Activated CD4-positive, alpha-beta T cell treated with anti-CD3 and anti-CD28 coated beads for 48 hours (primary cell): ENCODE measurements around the gene SLC25A25.

ENCODE experiments used
- DNase-seq: peaks from one replicate; pipeline ENCODE4 v3.0.0-alpha.2; 2020

SLC25A25 gene

GRCh38 chr9:128149951-128150593 lies 82.0 kb downstream of the SLC25A25 start:
- DNase-seq: no peak

GRCh38 chr9:128150594-128151308 lies 82.7 kb downstream of the SLC25A25 start:
- peak; percentile 45 for DNase-seq

- no peak for DNase-seq
These were observed 83.5 kb downstream of the SLC25A25 start for GRCh38 chr9:128151309-128152132.

GRCh38 chr9:128152133-128153059 lies 84.4 kb downstream of the SLC25A25 start:
- no peak for DNase-seq

GRCh38 chr9:128153060-128153946 lies 85.3 kb downstream of the SLC25A25 start:
- no peak for DNase-seq

- DNase-seq: no peak
These were observed 86.1 kb downstream of the SLC25A25 start for GRCh38 chr9:128153947-128154695.

GRCh38 chr9:128155736-128156500 lies 87.9 kb downstream of the SLC25A25 start:
- DNase-seq: no peak
